ENCODE results near the gene BNIP2. TPM values are rescaled to one million over a fixed set of nuclear protein-coding genes. Genes with fewer than 3 reads are reported as not detected.

BNIP2 gene
- 100 to 1,000 TPM in 3 of 4 donors, 10 to 100 TPM in 1; 84.9 to 161 (median 129) TPM for total RNA-seq

- peak within 1 kb of the TSS; percentile 88 to 99 (median 96) for H3K27ac ChIP-seq
- H3K4me3 ChIP-seq (replicated peaks in 1 of 3), result peak within 1 kb of the TSS; percentile 87 to 98 (median 91)
- TF ChIP-seq CTCF (IDR thresholded peaks at IDR 0.05), result no peak
- TF ChIP-seq POLR2A (IDR thresholded peaks at IDR 0.05), result peak in 1 of 2 donors; percentile 87
- peaks cover 5 to 27% of the 10 kb centered on the region in 2 donors for H3K4me1 ChIP-seq
- WGBS, 2 donors, result 0% methylated on average over 27 to 51 of the region's 78 CpGs
- DNase-seq, result peak; percentile 100
- no peaks in the 10 kb centered on the region for H3K36me3 ChIP-seq
- no peaks in the 10 kb centered on the region for H3K27me3 ChIP-seq
- no peaks in the 10 kb centered on the region for H3K9me3 ChIP-seq
- intact Hi-C loops (cut with DNase I), result no loop called here
Measured at GRCh38 chr15:59688782-59689625, at the start of gene BNIP2. Gene BNIP2, minus strand, starts transcription at chr15:59689320. Its CDS starts 6,863 bp downstream, at chr15:59682457.

GRCh38 chr15:59738676-59739075, 49.6 kb upstream of the BNIP2 start:
- 72 to 85% methylated on average over 7 of the region's 7 CpGs for WGBS, 2 donors
- DNase-seq, result no peak
- no peaks in the 10 kb centered on the region for H3K9me3 ChIP-seq
- TF ChIP-seq CTCF (IDR thresholded peaks at IDR 0.05) (no peak), POLR2A (IDR thresholded peaks at IDR 0.05) (no peak)
- H3K4me3 ChIP-seq (replicated peaks in 1 of 3), result no peak overlapping the region
- no peaks in the 10 kb centered on the region for H3K36me3 ChIP-seq
- no peaks in the 10 kb centered on the region for H3K27me3 ChIP-seq
- intact Hi-C loops (cut with DNase I), result no loop called here
- no peaks in the 10 kb centered on the region for H3K4me1 ChIP-seq
- H3K27ac ChIP-seq, result no peak overlapping the region

GRCh38 chr15:59736181-59736580, 47.1 kb upstream of the BNIP2 start:
- Histone ChIP-seq H3K36me3 (no peaks in the 10 kb centered on the region), H3K4me3 (replicated peaks in 1 of 3) (no peak overlapping the region), H3K27me3 (no peaks in the 10 kb centered on the region), H3K27ac (no peak overlapping the region), H3K4me1 (no peaks in the 10 kb centered on the region), H3K9me3 (no peaks in the 10 kb centered on the region)
- intact Hi-C loops (cut with DNase I), result no loop called here
- TF ChIP-seq POLR2A (IDR thresholded peaks at IDR 0.05), result no peak
- no peak for TF ChIP-seq CTCF (IDR thresholded peaks at IDR 0.05)
- WGBS, 2 donors, result 78 to 82% methylated on average over 6 to 7 of the region's 7 CpGs
- DNase-seq, result no peak

GRCh38 chr15:59725151-59725486, 36.0 kb upstream of the BNIP2 start:
- no peak for TF ChIP-seq POLR2A (IDR thresholded peaks at IDR 0.05)
- TF ChIP-seq CTCF (IDR thresholded peaks at IDR 0.05), result no peak
- H3K27me3 ChIP-seq, result no peaks in the 10 kb centered on the region
- no peaks in the 10 kb centered on the region for H3K9me3 ChIP-seq
- H3K27ac ChIP-seq, result no peak overlapping the region
- no peaks in the 10 kb centered on the region for H3K36me3 ChIP-seq
- DNase-seq, result no peak
- WGBS, 2 donors, result 27 to 30% methylated on average over 3 of the region's 3 CpGs
- no peaks in the 10 kb centered on the region for H3K4me1 ChIP-seq
- no peak overlapping the region for H3K4me3 ChIP-seq (replicated peaks in 1 of 3)
- intact Hi-C loops (cut with DNase I), result loop anchor here (10.0 kb wide), 1 partner anchor 600 kb away; no protein-coding TSS in a partner anchor

GRCh38 chr15:59723687-59724346, 34.7 kb upstream of the BNIP2 start:
- Histone ChIP-seq H3K36me3 (no peaks in the 10 kb centered on the region), H3K4me1 (no peaks in the 10 kb centered on the region), H3K4me3 (replicated peaks in 1 of 3) (no peak overlapping the region), H3K27ac (no peak overlapping the region), H3K9me3 (no peaks in the 10 kb centered on the region), H3K27me3 (no peaks in the 10 kb centered on the region)
- WGBS, 2 donors, result 75 to 87% methylated on average over 7 of the region's 7 CpGs
- no peak for TF ChIP-seq CTCF (IDR thresholded peaks at IDR 0.05)
- TF ChIP-seq POLR2A (IDR thresholded peaks at IDR 0.05), result no peak
- DNase-seq, result no peak
- intact Hi-C loops (cut with DNase I), result loop anchor here (10.0 kb wide), 1 partner anchor 601 kb away; no protein-coding TSS in a partner anchor

Measured in thyroid gland (tissue), 4 donors.